Ovary (tissue), 9 donors: ENCODE measurements around the gene ZNRD2. TPM values are rescaled to one million over a fixed set of nuclear protein-coding genes. Genes with fewer than 3 reads are reported as not detected.

Experiments used
- DNase-seq, 5 donors: peaks; one replicate each; pipeline ENCODE4 v3.0.0-alpha.2; 2019 to 2020
- H3K27ac ChIP-seq, 2 donors: fragments of 200-600 bp; one replicate each; pipeline versions ENCODE4 v1.5.1 to v1.8.0; 2019 to 2022
- H3K27me3 ChIP-seq: fragments of 200-600 bp; one replicate; pipeline ENCODE4 v1.8.0; 2022
- H3K36me3 ChIP-seq: fragments of 200-600 bp; sonication (generic); one replicate; pipeline ENCODE4 v1.5.1; 2019
- H3K4me1 ChIP-seq: one replicate; pipeline ENCODE4 v1.8.1; 2013; ENCODE audit warnings: mild to moderate bottlenecking, moderate library complexity; ENCODE audit not compliant: insufficient read depth
- H3K4me3 ChIP-seq: fragments of 200-600 bp; sonication (generic); one replicate; pipeline ENCODE4 v1.5.1; 2017
- H3K9me3 ChIP-seq, 2 donors: fragments of 200-600 bp in 1 of 2; sonication (generic) in 1 of 2; one replicate each; pipeline versions ENCODE4 v1.5.1 to v1.8.1; 2013 to 2019; ENCODE audit warnings: mild to moderate bottlenecking in 1 of 2, moderate library complexity in 1 of 2
- CTCF ChIP-seq, 3 donors: fragments of 450-650 bp in 2 of 3; fragments of 200-600 bp in 1 of 3; IDR thresholded peaks; one replicate each; pipeline versions ENCODE4 v1.5.1 to v1.8.0; 2016 to 2022; ENCODE audit warnings: antibody characterized with exemption in 3 of 3, mild to moderate bottlenecking in 1 of 3
- EP300 ChIP-seq: sonication (generic); formaldehyde crosslinking; IDR thresholded peaks from one replicate; pipeline ENCODE4 v1.6.1; 2017; ENCODE audit warnings: antibody characterized with exemption
- POLR2A ChIP-seq: fragments of 450-650 bp; IDR thresholded peaks from one replicate; pipeline ENCODE4 v1.6.1; 2017; ENCODE audit warnings: antibody characterized with exemption, mild to moderate bottlenecking, moderate library complexity
- WGBS, 3 donors: extraction: QIAGEN DNeasy Blood & Tissue Kit in 1 of 3; methylation state at CpG; one replicate each; pipeline versions ENCODE4 v1.1.5 to v1.1.7; 2013 to 2017; 5-methylcytosine and 5-hydroxymethylcytosine counted together
- intact Hi-C, 4 donors: fragments of 100-400 bp; cut with DNase I; formaldehyde crosslinking; loops; one replicate each; pipeline versions ENCODE4 v1.11.0 to v1.15.1; 2022 to 2023
- polyA plus RNA-seq, 2 donors: library from polyadenylated mRNA; stranded (reverse); fragments of 200-250 nt in 1 of 2; fragments of 350-450 nt in 1 of 2; fragmentation: Illumina TruSeq in 1 of 2; extraction: RNeasy Lipid Tissue Mini Kit (QIAGEN cat#74804) in 1 of 2; gene quantifications; one replicate each; pipeline ENCODE4 v1.2.3, GENCODE V29; 2013 to 2014
- total RNA-seq, 7 donors: library from RNA; depleted of rRNA in 2 of 7; stranded (reverse); fragments of >200 nt in 2 of 7; fragmentation: NEBNext Ultra II Directional in 3 of 7; extraction: Animal tissue kit (Norgen Biotek cat#: 25700) in 3 of 7; gene quantifications; one replicate each; pipeline versions ENCODE4 v1.1.0 to v1.2.4, GENCODE V29; 2016 to 2023
- donor health status: DM: no; HTN: no; CAD: no; lungs with moderate emphysema.
- donor health status: DM: no; HTN: no; CAD: no.
- donor health status: Bipolar disorder and iron deficiency.
- donor health status: DM: yes; HTN: yes; CAD: no.
- donor health status: DM: no; HTN: no; CAD: no.
- donor health status: DM: yes; HTN: yes; CAD: no.

Gene ZNRD2
- total and polyA plus RNA-seq, 9 donors, result 2.3 to 61.8 (median 39.2) TPM

GRCh38 chr11:65554842-65555430 is 15.3 kb upstream of the ZNRD2 start:
- TF ChIP-seq EP300, result no peak
- TF ChIP-seq POLR2A, result no peak
- TF ChIP-seq CTCF (IDR thresholded peaks at IDR 0.05), result no peak
- WGBS, 3 donors, result 73 to 92% (median 87%) methylated on average over 4 of the region's 4 CpGs
- intact Hi-C loops, result no loop called here
- Histone ChIP-seq H3K27ac (peak overlapping the region; percentile 51 to 100), H3K27me3 (no peaks in the 10 kb centered on the region), H3K36me3 (no peaks in the 10 kb centered on the region), H3K4me1 (peaks cover 22% of the 10 kb centered on the region), H3K4me3 (no peak overlapping the region), H3K9me3 (no peaks in the 10 kb centered on the region)
- no peak for DNase-seq

GRCh38 chr11:65555693-65556231 is 14.5 kb upstream of the ZNRD2 start:
- no peaks in the 10 kb centered on the region for H3K27me3 ChIP-seq
- peaks cover 28% of the 10 kb centered on the region for H3K4me1 ChIP-seq
- peak in 2 of 5 donors; percentile 48 for DNase-seq
- H3K9me3 ChIP-seq, result no peaks in the 10 kb centered on the region
- intact Hi-C loops, result loop anchor here in 1 of 4 donors (2.0 kb wide), 1 partner anchor 13 kb away; no protein-coding TSS in a partner anchor
- no peaks in the 10 kb centered on the region for H3K36me3 ChIP-seq
- peak overlapping the region; percentile 51 to 100 for H3K27ac ChIP-seq
- WGBS, 3 donors, result 45 to 52% (median 52%) methylated on average over 6 of the region's 6 CpGs
- TF ChIP-seq EP300 (no peak), POLR2A (no peak), CTCF (IDR thresholded peaks at IDR 0.05) (no peak)
- no peak overlapping the region for H3K4me3 ChIP-seq

- WGBS, 3 donors, result 64 to 66% (median 66%) methylated on average over 12 of the region's 12 CpGs
- Histone ChIP-seq H3K27me3 (no peaks in the 10 kb centered on the region), H3K4me1 (peaks cover 32% of the 10 kb centered on the region)
Observed at GRCh38 chr11:65556470-65557279, 13.6 kb upstream of the ZNRD2 start.

More at GRCh38 chr11:65556470-65557279, 13.6 kb upstream of the ZNRD2 start:
- DNase-seq, result peak in 1 of 5 donors; percentile 32
- Histone ChIP-seq H3K9me3 (no peaks in the 10 kb centered on the region), H3K4me3 (peak overlapping the region; percentile 55), H3K36me3 (no peaks in the 10 kb centered on the region), H3K27ac (peak overlapping the region; percentile 95 to 100)
- intact Hi-C loops, result loop anchor here in 1 of 4 donors (2.0 kb wide), 1 partner anchor 14 kb away; no protein-coding TSS in a partner anchor
- no peak for TF ChIP-seq EP300
- TF ChIP-seq POLR2A, result no peak
- TF ChIP-seq CTCF (IDR thresholded peaks at IDR 0.05), result no peak
